ENCODE results near the gene KIAA1958. TPM values are rescaled to one million over a fixed set of nuclear protein-coding genes. Genes with fewer than 3 reads are reported as not detected.
"Not testable (repeated sequence)": the region's sequence is repeated elsewhere in the genome, so short reads cannot be mapped to it uniquely, and the experiment has no call there.

The KIAA1958 gene
- total RNA-seq, 4 donors from 2014 or later: 2.0 to 6.0 (median 4.8) TPM

- TF ChIP-seq CTCF (IDR thresholded peaks at IDR 0.05): no peak
- ATAC-seq (ENCODE audit: low FRiP score): no peak
- DNase-seq (ENCODE audit: low spot score): no peak
These were observed 178.7 kb downstream of the KIAA1958 start for GRCh38 chr9:112665347-112665746.

GRCh38 chr9:112669326-112669725 is 182.7 kb downstream of the KIAA1958 start:
- no peak for TF ChIP-seq CTCF (IDR thresholded peaks at IDR 0.05)
- ATAC-seq (ENCODE audit: low FRiP score): no peak
- DNase-seq (ENCODE audit: low spot score): no peak

- TF ChIP-seq CTCF (IDR thresholded peaks at IDR 0.05): no peak
- no peak for ATAC-seq (ENCODE audit: low FRiP score)
- DNase-seq (ENCODE audit: low spot score): no peak
These were observed 184.5 kb downstream of the KIAA1958 start for GRCh38 chr9:112670991-112671625.

GRCh38 chr9:112673221-112673620 is 186.6 kb downstream of the KIAA1958 start:
- DNase-seq (ENCODE audit: low spot score); ATAC-seq (ENCODE audit: low FRiP score): not testable (repeated sequence)

DNA sequence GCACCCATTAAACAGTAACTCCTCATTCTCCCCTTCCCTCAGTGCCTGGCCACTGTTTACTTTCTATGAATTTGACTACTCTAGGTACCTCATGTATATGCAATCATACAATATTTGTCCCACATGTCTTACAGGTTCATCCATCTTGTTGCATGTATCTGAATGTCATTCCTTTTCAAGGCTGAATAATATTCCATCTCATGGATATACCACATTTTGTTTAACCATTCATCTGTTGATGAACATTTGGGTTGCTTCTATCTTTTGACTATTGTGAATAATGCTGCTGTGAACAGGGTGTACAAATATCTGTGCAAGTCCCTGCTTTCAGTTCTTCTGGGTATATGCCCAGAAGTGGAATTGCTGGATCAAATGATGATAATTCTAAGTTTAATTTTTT is 190.4 kb downstream of the KIAA1958 start:
- ATAC-seq (ENCODE audit: low FRiP score) (no peak), DNase-seq (ENCODE audit: low spot score) (no peak)
- TF ChIP-seq CTCF (IDR thresholded peaks at IDR 0.05): no peak

- DNase-seq (ENCODE audit: low spot score) (no peak), ATAC-seq (ENCODE audit: low FRiP score) (no peak)
- no peak for TF ChIP-seq CTCF (IDR thresholded peaks at IDR 0.05)
These were observed 194.2 kb downstream of the KIAA1958 start for GRCh38 chr9:112680731-112681402.

DNA sequence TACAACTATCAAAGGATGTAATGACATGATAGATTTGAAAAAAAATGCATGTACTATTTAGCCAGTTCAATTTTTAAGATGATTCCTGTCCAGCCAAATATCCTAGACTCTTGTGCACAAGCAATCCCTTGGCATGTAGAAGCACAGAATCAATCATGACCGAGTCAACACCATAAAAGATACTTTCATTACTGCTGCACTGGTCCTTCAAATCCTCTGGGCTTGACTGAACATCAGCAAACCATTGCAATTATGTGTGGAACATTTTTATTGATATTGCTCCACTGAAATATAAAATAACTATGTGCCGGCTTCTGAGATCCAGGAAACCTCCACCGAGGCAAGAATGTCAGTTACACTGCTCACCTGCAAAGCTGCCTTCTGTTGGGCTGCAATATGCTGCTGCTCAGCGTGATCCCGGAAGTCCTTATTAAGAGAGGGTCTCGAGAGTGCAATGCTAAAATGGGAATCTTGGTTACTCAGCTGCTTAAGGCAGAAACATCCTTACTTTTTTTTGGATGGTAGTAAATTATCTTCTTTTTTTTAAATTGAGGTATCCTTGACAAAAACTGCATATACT is 202.6 kb downstream of the KIAA1958 start:
- no peak for ATAC-seq (ENCODE audit: low FRiP score)
- TF ChIP-seq CTCF (IDR thresholded peaks at IDR 0.05): no peak
- DNase-seq (ENCODE audit: low spot score): no peak

Data from omental fat pad (tissue), 4 donors.